GM12864 (cell line): ENCODE results near the gene HOXD8.
A peak's percentile ranks its signal among the peaks of the same experiment; 100 is the strongest.

Experiments used
- DNase-seq: peaks from one replicate; pipeline ENCODE4 v3.0.0-alpha.2; 2011; ENCODE audit warnings: low read depth
- H3K4me3 ChIP-seq: 2 replicates; pipeline ENCODE4 v1.5.1; 2011; ENCODE audit warnings: mild to moderate bottlenecking, low read depth, low read length, control low read depth
- TF ChIP-seq, protein P1 (sequence below): IDR thresholded peaks from 2 replicates; pipeline ENCODE4 v1.5.1; 2011; ENCODE audit warnings: low read depth, mild to moderate bottlenecking, moderate library complexity, low read length, control low read depth, inconsistent platforms; ENCODE audit errors: missing control alignments

The HOXD8 gene

DNA sequence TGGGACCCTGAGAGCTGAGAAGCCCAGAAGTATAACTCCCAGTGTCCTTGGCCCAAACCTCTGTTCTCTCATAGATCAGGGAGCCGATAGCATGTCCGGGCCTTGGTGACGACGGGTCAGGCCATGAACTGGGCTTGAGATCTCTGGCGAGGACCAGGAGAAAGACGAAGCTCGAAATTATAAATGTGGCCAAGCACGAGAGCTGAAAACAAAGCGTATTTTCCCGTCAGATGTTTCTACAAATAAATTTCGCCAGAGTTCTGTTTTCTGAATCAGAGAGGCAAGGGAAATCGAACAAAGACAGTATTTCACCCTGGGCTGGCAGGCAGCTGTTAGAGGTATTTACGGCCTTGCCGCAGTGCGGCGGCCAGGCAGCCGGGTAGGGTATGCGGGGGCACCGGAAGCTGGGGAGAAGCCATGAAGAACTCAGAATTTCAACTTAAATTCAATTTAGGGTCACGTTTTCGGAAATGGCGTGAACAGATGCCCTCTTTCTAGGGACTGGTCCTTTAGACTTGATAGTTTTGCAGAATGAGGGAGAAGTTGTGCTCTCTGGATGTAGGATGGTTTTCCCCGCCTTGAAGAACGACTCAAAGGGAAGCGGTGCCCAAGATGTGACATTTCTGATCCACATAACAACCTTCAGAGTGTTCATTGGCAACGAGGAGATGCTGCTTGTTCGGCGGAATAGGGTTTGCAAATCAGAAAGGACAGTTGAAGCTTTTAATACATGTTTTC, 9.6 kb downstream of the HOXD8 start:
- TF ChIP-seq, protein P1, sequence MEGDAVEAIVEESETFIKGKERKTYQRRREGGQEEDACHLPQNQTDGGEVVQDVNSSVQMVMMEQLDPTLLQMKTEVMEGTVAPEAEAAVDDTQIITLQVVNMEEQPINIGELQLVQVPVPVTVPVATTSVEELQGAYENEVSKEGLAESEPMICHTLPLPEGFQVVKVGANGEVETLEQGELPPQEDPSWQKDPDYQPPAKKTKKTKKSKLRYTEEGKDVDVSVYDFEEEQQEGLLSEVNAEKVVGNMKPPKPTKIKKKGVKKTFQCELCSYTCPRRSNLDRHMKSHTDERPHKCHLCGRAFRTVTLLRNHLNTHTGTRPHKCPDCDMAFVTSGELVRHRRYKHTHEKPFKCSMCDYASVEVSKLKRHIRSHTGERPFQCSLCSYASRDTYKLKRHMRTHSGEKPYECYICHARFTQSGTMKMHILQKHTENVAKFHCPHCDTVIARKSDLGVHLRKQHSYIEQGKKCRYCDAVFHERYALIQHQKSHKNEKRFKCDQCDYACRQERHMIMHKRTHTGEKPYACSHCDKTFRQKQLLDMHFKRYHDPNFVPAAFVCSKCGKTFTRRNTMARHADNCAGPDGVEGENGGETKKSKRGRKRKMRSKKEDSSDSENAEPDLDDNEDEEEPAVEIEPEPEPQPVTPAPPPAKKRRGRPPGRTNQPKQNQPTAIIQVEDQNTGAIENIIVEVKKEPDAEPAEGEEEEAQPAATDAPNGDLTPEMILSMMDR = no peak
- no peak for DNase-seq
- no peak overlapping the region for H3K4me3 ChIP-seq

DNA sequence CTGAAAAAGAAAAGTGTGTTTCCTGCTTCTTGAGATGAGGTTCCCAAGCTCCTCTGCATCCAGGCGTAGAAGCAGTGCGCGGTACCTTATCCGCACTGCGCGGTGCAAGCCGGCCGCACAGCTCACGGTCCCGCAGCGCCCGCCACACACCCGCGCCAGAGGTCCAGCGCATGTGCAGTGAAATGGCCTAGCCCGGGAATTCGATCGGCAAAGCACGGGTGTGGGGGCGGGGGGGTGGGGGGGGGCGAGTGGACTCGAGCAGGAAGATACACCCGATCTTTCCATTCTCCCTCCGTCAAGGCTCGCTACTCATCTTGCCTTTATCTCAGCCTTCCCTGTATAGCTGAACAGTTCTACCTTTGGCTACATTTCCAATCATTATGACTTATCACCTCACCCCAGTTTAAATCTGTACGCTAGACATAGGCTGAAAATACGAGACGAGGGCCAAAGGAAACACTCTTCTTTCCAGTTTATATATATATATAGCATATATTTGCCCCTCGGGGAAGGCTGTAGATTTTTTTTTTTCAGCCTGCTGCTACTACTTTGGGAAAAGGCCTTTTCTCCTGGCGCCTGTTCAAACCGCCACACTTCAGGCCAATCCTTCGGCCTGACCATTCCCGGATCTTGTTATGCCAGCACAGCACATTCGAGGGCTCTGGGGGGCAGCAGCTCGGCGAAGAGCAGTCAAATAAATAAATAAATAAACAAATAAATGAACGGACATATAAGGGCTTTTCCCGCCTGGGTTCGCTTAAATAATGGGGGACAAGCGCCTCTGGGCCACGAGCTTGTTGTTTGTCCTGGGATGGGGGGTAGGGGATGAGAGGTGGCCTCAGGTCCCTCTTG, 10.4 kb downstream of the HOXD8 start:
- no peak for DNase-seq
- TF ChIP-seq, protein P1 = no peak

DNA sequence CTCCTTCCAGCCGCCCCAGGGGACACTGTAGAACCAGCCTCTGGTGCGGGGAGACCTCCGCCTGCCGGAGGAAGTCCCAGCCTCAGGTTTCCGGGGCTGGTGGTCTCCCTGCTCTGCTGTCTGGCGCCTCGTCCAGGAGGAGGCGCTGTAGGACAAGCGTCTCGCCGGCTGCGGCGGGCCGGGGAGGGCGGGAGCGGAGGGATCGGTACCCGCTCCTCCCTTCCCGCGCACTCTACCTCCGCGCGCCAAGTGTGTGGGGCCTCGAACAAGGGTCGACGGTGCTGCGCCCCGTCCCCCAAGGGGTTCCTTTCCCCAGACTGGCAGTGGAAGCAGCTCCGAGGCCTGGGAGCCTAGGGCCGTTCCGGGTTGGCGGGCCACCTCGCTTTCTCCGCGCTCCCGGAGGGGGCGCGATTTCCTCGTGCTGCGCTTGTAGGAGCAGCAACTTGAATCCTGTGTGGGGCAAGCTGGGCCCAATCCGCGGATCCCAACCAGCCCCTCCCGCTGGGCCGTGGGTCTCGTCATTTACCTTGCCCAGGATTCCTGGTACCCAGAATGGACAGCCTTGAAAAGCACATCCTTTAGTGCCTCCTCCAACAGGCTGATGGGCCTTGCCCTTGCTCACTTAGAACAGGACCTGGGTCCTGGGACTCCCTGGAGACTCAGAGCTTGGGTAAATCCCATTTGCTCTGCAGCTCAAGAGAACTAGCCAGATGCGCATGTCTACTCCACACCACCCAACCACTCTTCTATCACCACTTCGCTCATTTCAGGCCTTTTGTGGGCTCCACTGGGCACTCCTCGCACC, 11.2 kb downstream of the HOXD8 start:
- TF ChIP-seq, protein P1 = peak; percentile 84
- H3K4me3 ChIP-seq = peak overlapping the region; percentile 56
- no peak for DNase-seq

More for the DNA sequence above, 10.4 kb downstream of the HOXD8 start:
- H3K4me3 ChIP-seq = peak overlapping the region; percentile 56

DNA sequence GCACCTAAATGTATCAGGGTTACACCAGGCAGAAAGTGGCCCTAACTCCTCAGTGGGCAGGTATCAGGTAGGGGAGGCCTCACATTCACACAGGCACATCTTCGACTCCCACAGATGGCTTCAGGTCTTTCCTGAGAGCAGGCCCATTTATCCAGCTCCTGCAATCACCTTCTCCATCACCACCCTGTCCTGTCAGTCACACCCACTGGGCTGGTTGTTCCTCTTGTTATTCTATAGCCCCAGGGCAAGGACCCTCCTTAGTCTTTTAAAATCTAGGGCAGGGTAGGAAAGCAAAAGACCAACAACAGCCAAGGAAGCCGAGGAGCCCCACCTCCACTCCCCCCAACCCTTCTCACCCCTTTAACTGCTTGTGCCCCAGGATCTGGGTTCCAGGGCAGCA, 12.8 kb downstream of the HOXD8 start:
- TF ChIP-seq, protein P1 = no peak
- no peak overlapping the region for H3K4me3 ChIP-seq
- no peak for DNase-seq

DNA sequence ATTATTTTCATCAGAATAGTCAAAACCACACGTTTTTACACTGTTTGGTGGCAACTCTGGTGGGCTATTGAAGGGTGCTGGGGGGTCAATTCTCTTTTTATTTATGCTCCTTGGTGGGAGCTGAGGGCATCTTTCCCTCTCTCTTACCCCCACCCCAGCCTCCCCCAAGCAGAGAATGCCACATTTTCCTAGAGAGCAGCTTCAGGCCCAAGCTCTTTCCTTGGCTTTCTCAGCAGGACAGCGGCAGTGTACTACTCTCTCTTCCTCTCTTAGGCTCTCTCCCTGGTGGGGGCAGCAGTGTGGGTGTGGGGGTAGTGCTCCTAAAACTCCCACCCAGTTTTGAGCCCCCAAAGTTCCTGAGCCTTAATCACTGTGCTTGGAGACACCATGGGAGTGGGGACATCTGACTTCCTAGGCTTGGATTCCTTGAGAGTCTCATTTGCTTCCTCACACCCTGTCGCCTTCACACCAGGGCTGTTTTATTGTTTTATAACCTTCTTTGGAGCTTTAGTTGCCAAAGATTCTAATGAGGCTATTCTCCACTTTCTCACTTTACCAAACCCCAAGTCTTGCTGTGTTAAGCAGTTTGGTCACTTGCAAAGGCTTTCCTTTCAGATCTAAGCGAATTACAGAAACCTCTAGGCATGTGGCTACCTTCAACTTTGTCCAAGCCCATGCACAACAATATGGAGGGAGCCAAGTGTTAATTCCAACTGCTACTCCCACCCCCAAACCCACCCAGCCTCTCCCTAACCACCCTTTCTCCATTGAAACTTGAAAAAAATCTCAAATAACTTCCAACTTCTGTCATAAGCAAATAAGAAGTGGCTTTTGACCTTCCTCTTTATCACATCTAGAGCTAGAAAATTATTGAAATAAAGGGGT, 15.8 kb downstream of the HOXD8 start:
- DNase-seq = no peak
- TF ChIP-seq, protein P1 = no peak
- H3K4me3 ChIP-seq = no peak overlapping the region

DNA sequence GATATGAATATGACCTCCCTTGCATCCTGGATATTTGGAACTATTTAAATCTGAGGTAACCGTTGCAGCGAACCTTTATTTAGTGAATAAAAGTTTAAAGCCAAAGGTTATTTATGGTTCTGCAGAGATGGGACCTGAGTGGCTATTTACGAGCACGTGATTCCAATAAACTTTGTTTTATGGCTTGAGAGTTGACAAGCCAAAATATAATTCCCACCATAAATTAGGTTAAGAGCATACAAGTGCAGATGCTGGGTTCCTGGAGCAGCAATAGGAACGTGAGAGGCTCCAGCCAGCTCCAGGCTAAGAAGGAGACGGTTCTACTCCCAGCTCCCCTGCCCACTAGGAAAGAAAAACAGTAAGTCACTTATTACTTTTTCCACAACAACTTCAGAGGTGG, 16.6 kb downstream of the HOXD8 start:
- H3K4me3 ChIP-seq = no peak overlapping the region
- no peak for DNase-seq
- TF ChIP-seq, protein P1 = no peak
